GM12874 (cell line): ENCODE data around the gene GRSF1.

Experiments used
- TF ChIP-seq, protein P1 (sequence below): IDR thresholded peaks from 2 replicates; pipeline ENCODE4 v1.5.1; 2011; ENCODE audit warnings: low read depth, mild to moderate bottlenecking, control low read depth, low read length, moderate library complexity; ENCODE audit not compliant: insufficient read depth

Gene GRSF1

DNA sequence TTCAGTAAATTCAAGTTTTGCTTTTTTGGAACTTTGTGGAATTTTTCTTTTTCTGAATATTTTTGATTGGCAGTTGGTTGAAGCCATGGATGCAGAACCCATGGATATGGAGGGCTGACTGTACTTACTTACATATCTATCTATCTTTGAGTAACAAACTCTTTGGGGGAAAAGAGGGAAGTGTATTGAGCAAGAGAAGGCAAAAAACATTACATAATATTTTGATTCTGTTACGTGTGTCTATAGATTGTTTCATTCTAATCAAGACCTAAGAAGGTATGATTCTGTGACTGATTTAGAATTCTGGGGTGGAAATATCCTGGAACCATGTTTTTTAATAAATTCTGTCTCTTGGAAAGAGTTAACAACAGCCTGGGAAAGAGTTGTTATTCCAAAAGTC, 31.5 kb downstream of the GRSF1 start:
- TF ChIP-seq, protein P1, sequence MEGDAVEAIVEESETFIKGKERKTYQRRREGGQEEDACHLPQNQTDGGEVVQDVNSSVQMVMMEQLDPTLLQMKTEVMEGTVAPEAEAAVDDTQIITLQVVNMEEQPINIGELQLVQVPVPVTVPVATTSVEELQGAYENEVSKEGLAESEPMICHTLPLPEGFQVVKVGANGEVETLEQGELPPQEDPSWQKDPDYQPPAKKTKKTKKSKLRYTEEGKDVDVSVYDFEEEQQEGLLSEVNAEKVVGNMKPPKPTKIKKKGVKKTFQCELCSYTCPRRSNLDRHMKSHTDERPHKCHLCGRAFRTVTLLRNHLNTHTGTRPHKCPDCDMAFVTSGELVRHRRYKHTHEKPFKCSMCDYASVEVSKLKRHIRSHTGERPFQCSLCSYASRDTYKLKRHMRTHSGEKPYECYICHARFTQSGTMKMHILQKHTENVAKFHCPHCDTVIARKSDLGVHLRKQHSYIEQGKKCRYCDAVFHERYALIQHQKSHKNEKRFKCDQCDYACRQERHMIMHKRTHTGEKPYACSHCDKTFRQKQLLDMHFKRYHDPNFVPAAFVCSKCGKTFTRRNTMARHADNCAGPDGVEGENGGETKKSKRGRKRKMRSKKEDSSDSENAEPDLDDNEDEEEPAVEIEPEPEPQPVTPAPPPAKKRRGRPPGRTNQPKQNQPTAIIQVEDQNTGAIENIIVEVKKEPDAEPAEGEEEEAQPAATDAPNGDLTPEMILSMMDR = no peak

DNA sequence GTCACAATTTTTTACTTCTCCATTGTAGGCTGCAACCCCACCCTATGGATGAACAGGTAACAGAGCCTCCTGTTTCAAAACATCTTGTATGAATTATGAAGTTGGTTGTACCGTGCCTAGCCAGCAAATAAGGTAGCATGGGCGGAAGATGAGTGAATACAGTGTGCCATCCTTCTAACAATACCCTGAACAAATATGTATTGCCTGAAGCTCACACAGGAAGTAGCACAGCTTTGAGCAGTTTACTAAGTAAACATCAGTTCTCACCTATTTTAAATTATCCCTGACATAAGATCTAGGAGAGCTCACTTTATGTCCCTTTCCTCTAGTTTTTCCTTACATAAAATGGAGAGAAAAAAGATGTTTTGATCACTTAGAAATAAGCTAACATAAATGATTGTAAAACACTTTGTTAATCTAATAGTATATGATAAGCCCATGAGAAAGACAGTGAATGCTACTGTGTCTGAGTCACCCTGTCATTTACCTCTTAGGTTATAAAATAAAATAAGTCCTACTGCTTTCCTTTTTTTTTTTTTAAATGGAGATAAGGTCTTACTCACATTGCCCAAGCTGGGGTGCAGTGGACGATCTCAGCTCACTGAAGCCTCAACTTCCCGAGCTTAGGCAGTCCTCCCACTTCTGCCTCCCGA, 36.6 kb downstream of the GRSF1 start:
- TF ChIP-seq, protein P1 = no peak

DNA sequence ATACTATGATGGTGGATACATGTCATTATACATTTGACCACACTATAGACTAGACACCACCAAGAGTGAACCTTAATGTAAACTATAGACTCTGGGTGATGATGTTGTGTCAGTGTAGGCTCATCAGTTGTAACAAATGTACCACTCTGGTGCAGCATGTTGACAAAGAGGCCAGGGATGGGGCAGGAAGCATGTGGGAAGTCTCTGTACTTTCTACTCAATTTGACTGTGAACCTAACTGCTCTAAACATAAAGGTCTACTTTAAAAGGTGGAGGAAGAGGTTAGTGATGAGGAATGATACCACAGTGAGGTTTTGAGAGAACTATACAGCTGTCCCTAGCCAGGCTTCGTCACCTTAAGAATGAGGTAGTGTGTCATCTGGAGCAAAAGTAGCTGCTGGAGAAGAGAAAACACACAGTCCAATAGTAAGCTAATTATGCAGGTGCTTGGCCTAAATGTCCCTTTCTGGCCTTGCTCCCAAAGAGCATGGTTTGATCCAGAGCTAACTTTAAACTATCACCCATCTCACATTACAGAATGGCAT, 38.4 kb downstream of the GRSF1 start:
- TF ChIP-seq, protein P1 = no peak

DNA sequence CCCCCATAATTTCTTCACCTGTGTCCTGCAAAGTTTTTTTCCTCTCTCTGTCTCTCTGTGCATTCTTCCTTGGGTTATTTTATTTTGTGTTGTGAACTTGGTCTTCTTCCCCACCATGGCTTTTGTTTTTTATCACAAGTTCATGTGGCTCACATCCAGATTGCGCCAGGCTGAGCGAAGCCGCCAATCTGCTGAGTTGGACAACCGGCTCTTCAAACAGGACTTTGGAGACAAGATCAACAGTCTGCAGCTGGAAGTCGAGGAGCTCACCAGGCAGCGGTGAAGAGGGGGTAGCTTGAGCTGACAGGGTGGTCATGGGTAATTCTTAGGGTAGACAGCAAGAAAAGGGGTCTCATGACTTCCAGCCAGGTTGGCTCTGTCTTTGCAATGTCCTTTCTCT, 46.1 kb downstream of the GRSF1 start:
- TF ChIP-seq, protein P1 = no peak

DNA sequence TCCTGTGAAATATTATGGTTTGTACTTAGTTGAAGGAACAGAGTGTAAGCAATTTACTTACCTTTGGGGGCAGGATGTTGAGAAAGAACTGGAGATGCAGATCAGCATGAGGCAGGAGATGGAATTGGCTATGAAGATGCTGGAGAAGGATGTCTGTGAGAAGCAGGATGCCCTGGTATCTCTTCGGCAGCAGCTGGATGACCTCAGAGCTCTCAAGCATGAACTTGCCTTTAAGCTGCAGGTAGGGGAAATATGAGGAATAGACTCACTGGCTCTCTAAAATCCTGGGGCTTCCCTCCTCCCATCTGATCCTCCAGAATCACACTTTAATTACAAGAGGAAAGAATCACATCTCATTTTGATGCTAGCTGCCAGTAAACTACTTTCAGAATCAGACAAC, 51.0 kb downstream of the GRSF1 start:
- TF ChIP-seq, protein P1 = no peak

DNA sequence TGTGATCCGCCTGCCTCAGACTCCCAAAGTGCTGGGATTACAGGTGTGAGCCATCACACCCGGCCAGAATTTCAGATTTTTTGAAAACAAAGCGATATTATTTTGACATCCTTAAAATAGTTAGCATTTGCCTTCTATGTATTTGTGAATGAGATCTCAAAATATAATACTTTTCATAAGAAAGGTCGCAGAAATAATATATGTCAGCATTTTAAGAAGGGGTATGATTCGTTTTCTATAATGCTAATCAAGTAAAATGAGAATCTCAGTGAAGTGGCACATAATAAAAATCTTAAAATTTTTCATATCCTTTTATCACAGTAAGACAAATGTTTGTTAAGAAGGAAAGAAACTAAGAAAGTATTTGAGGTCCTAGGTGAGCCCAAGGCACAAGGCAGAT, 52.2 kb downstream of the GRSF1 start:
- TF ChIP-seq, protein P1 = no peak

DNA sequence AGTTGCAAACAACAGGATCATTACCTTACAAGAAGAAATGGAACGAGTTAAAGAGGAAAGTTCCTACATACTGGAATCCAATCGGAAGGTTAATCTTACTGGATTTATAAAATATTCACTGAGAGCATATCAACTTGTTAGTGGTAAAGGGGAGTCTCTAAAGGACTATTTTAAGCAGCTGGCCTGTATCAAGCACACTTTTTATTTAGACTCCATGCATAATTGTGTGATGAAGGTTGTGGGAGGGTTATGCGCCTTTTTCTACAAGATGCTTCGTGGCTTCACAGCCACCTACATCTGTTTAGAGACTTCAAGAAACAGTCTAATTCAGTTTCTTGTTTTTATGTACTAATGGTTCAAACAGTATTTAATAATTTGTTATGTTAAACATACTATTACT, 56.6 kb downstream of the GRSF1 start:
- TF ChIP-seq, protein P1 = no peak
